ENCODE data around the gene SCN2A.

DNA sequence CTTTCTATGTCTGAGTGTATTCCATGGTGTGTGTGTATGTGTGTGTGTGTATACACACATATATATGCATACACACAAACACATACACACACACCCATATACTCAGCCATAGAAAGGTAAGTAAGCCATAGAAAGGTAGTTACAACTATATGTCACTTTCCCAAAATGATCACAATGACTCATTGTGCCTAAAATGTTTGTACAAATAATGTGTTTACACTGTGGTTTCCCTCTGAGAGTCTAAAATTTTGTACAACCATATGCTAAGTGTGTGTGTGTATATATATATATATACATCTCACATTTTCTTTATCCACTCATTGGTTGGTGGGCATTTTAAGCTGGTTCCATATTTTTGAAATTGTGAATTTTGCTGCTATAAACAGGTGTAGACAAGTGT is 175.0 kb downstream of the SCN2A start:
- TF ChIP-seq, protein P1, sequence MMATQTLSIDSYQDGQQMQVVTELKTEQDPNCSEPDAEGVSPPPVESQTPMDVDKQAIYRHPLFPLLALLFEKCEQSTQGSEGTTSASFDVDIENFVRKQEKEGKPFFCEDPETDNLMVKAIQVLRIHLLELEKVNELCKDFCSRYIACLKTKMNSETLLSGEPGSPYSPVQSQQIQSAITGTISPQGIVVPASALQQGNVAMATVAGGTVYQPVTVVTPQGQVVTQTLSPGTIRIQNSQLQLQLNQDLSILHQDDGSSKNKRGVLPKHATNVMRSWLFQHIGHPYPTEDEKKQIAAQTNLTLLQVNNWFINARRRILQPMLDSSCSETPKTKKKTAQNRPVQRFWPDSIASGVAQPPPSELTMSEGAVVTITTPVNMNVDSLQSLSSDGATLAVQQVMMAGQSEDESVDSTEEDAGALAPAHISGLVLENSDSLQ (IDR thresholded peaks at IDR 0.05) = no peak
- TF ChIP-seq TARDBP (IDR thresholded peaks at IDR 0.05) = no peak
